HL-60 (cell line): ENCODE results near the gene VAMP2.
A peak's percentile ranks its signal among the peaks of the same experiment; 100 is the strongest.

Experiments
- DNase-seq, 2 experiments: peaks; one replicate each; pipeline ENCODE4 v3.0.0-alpha.2; 2010 to 2020; ENCODE audit warnings: low read depth in 1 of 2, low spot score in 1 of 2
- H3K27ac ChIP-seq: fragments of 250-450 bp; sonication (Bioruptor Pico); replicated peaks from 2 replicates; pipeline ENCODE4 v1.5.1; 2020; ENCODE audit warnings: mild to moderate bottlenecking, moderate library complexity
- H3K27me3 ChIP-seq: fragments of 250-450 bp; sonication (Bioruptor Pico); 2 replicates; pipeline ENCODE4 v1.5.1; 2021; ENCODE audit warnings: mild to moderate bottlenecking, moderate library complexity; ENCODE audit not compliant: insufficient read depth, poor library complexity, severe bottlenecking
- H3K4me3 ChIP-seq: replicated peaks from 2 replicates; pipeline ENCODE4 v1.5.1; 2011; ENCODE audit warnings: mild to moderate bottlenecking, control low read depth, low read length; ENCODE audit not compliant: insufficient read depth
- GABPA ChIP-seq: IDR thresholded peaks from 2 replicates; pipeline ENCODE4 v1.6.1; 2012; ENCODE audit warnings: low read depth
- POLR2AphosphoS5 ChIP-seq: IDR thresholded peaks from 2 replicates; pipeline ENCODE4 v1.6.1; 2012; ENCODE audit warnings: low read depth
- REST ChIP-seq: IDR thresholded peaks from 2 replicates; pipeline ENCODE4 v1.6.1; 2012; ENCODE audit warnings: low read depth; ENCODE audit not compliant: insufficient replicate concordance
- SPI1 ChIP-seq: IDR thresholded peaks from 2 replicates; pipeline ENCODE4 v1.6.1; 2012; ENCODE audit warnings: low read depth, mild to moderate bottlenecking, borderline replicate concordance
- TF ChIP-seq, protein P1 (sequence below): IDR thresholded peaks from one replicate; pipeline ENCODE4 v1.5.1; 2011; ENCODE audit warnings: low read length, control low read depth, inconsistent platforms; ENCODE audit not compliant: insufficient read depth

Gene VAMP2

DNA sequence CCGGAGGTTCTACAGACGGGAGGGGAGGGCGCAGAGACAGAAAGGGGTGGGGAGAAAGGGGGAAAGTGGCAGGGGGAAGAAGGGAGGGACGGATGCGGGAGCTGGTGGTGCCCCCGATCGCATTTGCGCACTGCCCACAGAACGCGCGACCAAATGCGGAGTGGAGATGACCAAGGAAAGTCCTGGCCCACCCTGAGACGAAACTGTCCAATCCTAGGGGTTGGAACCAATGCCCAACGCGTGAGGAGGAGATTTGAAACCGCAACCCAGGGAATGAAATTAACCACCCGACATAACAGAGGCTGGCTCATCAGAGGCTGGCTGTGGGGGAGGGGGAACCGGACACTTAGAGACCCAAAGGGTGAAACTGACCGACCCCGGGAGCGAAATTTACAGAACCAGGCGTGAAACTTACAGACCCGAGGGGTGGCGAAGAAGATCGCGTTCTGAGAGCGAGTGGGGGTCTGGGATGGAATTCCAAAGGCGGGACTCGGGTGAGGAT, 40.3 kb downstream of the VAMP2 start:
- peaks cover 11% of the 10 kb centered on the region for H3K27me3 ChIP-seq
- DNase-seq = no peak
- peak overlapping the region; percentile 55 for H3K4me3 ChIP-seq
- no peak for TF ChIP-seq SPI1
- no peak for TF ChIP-seq GABPA
- TF ChIP-seq REST = no peak
- TF ChIP-seq, protein P1, sequence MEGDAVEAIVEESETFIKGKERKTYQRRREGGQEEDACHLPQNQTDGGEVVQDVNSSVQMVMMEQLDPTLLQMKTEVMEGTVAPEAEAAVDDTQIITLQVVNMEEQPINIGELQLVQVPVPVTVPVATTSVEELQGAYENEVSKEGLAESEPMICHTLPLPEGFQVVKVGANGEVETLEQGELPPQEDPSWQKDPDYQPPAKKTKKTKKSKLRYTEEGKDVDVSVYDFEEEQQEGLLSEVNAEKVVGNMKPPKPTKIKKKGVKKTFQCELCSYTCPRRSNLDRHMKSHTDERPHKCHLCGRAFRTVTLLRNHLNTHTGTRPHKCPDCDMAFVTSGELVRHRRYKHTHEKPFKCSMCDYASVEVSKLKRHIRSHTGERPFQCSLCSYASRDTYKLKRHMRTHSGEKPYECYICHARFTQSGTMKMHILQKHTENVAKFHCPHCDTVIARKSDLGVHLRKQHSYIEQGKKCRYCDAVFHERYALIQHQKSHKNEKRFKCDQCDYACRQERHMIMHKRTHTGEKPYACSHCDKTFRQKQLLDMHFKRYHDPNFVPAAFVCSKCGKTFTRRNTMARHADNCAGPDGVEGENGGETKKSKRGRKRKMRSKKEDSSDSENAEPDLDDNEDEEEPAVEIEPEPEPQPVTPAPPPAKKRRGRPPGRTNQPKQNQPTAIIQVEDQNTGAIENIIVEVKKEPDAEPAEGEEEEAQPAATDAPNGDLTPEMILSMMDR = no peak
- TF ChIP-seq POLR2AphosphoS5 = no peak
- H3K27ac ChIP-seq = no peak overlapping the region

GRCh38 chr17:8121681-8122421, 40.9 kb downstream of the VAMP2 start:
- DNase-seq = peak in 1 of 2 experiments; percentile 14
- H3K27ac ChIP-seq = no peak overlapping the region
- H3K4me3 ChIP-seq = peak overlapping the region; percentile 55
- no peak for TF ChIP-seq POLR2AphosphoS5
- TF ChIP-seq, protein P1 = no peak
- no peak for TF ChIP-seq REST
- TF ChIP-seq SPI1 = no peak
- no peak for TF ChIP-seq GABPA
- H3K27me3 ChIP-seq = peaks cover 11% of the 10 kb centered on the region

DNA sequence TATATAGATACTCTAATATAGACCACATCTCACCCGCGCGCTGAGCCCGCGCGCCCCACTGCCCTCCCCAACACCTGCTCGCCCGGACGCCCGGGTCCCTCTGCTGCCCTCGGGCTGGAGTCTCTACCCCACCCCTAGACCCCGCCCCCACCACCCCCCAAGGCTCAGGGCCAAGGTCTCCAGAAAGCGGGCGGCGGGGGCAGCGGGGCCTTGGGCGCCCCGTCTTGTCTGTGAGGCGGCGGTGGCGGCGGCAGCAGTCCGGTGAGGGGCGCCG, 41.4 kb downstream of the VAMP2 start:
- Histone ChIP-seq H3K27me3 (peaks cover 11% of the 10 kb centered on the region), H3K4me3 (peak overlapping the region; percentile 55), H3K27ac (no peak overlapping the region)
- TF ChIP-seq POLR2AphosphoS5 = no peak
- TF ChIP-seq SPI1 = no peak
- TF ChIP-seq, protein P1 = no peak
- no peak for TF ChIP-seq GABPA
- no peak for TF ChIP-seq REST
- DNase-seq = no peak
